Stimulated activated CD4-positive, alpha-beta T cell treated with anti-CD3 and anti-CD28 coated beads, Interleukin-1b, Interleukin-23, amount 100 ng/mL, for 4 hours (primary cell): ENCODE data around the gene ADAM11.
"Not testable (repeated sequence)": the region's sequence is repeated elsewhere in the genome, so short reads cannot be mapped to it uniquely, and the experiment has no call there.

Source experiments
- DNase-seq, 2 donors: peaks; one replicate each; pipeline ENCODE4 v3.0.0-alpha.2; 2020; ENCODE audit warnings: low read depth in 2 of 2

The ADAM11 gene

GRCh38 chr17:44758414-44759085 lies at the start of gene ADAM11:
TSS of gene ADAM11 (plus strand) at chr17:44758988. CDS start at chr17:44759200, 212 bp downstream.
- DNase-seq = no peak

- DNase-seq = no peak
Measured at GRCh38 chr17:44719444-44719843, 39.3 kb upstream of the ADAM11 start.

- no peak for DNase-seq
Measured at GRCh38 chr17:44722254-44722653, 36.5 kb upstream of the ADAM11 start.

GRCh38 chr17:44726121-44726520 lies 32.7 kb upstream of the ADAM11 start:
- not testable (repeated sequence) for DNase-seq

- DNase-seq = no peak
Measured at GRCh38 chr17:44733753-44734152, 25.0 kb upstream of the ADAM11 start.

- no peak for DNase-seq
Measured at GRCh38 chr17:44734272-44734671, 24.5 kb upstream of the ADAM11 start.

- no peak for DNase-seq
Measured at GRCh38 chr17:44736551-44737240, 22.1 kb upstream of the ADAM11 start.

GRCh38 chr17:44738214-44738906 lies 20.4 kb upstream of the ADAM11 start:
- no peak for DNase-seq

GRCh38 chr17:44741316-44741715 lies 17.5 kb upstream of the ADAM11 start:
- no peak for DNase-seq

GRCh38 chr17:44745301-44745700 lies 13.5 kb upstream of the ADAM11 start:
- DNase-seq = no peak

GRCh38 chr17:44745738-44746137 lies 13.1 kb upstream of the ADAM11 start:
- not testable (repeated sequence) for DNase-seq

- no peak for DNase-seq
Measured at GRCh38 chr17:44747566-44747965, 11.2 kb upstream of the ADAM11 start.

GRCh38 chr17:44749076-44749979 lies 9.5 kb upstream of the ADAM11 start:
- no peak for DNase-seq

- DNase-seq = no peak
Measured at GRCh38 chr17:44749980-44750318, 8.8 kb upstream of the ADAM11 start.

GRCh38 chr17:44751331-44751730 lies 7.5 kb upstream of the ADAM11 start:
- DNase-seq = no peak

GRCh38 chr17:44751806-44752205 lies 7.0 kb upstream of the ADAM11 start:
- no peak for DNase-seq

GRCh38 chr17:44752953-44753861 lies 5.6 kb upstream of the ADAM11 start:
- no peak for DNase-seq

- no peak for DNase-seq
Measured at GRCh38 chr17:44754276-44754675, 4.5 kb upstream of the ADAM11 start.

GRCh38 chr17:44755180-44755579 lies 3.6 kb upstream of the ADAM11 start:
- not testable (repeated sequence) for DNase-seq

- no peak for DNase-seq
Measured at GRCh38 chr17:44757045-44757917, 1.5 kb upstream of the ADAM11 start.
